Esophagus squamous epithelium (tissue), 4 donors: ENCODE results near the gene FHIT.

Experiments
- POLR2A ChIP-seq, 4 donors: fragments of 450-650 bp; IDR thresholded peaks; one replicate each; pipeline ENCODE4 v1.6.1; 2017; ENCODE audit warnings: antibody characterized with exemption in 4 of 4, mild to moderate bottlenecking in 4 of 4, moderate library complexity in 3 of 4
- TF ChIP-seq, protein P1 (sequence below), 6 experiments: fragments of 450-650 bp in 4 of 6; fragments of 200-600 bp in 2 of 6; sonication (generic) in 2 of 6; IDR thresholded peaks; one replicate each; pipeline ENCODE4 v1.5.1; 2016 to 2019; ENCODE audit warnings: antibody characterized with exemption in 6 of 6, mild to moderate bottlenecking in 4 of 6, moderate library complexity in 4 of 6

DNA sequence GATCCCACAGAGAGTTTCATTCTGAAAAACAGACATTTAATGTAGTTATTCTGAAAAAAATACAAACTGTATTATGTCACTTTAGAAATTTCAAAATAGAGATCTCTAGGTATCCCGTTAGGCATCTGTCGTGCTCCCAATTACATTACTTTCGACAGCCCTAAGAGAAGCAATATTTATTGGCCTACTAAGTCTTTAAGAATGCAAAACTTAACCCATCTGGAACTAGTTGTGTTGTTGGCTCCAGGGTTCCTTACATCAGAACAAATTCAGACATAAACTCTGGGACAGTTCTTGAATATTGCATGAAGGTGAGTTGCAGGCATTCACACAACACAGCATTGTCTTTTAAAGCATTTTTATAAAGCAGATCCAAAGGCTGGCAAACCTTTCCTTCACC, 498.4 kb downstream of the FHIT start:
- TF ChIP-seq, protein P1, sequence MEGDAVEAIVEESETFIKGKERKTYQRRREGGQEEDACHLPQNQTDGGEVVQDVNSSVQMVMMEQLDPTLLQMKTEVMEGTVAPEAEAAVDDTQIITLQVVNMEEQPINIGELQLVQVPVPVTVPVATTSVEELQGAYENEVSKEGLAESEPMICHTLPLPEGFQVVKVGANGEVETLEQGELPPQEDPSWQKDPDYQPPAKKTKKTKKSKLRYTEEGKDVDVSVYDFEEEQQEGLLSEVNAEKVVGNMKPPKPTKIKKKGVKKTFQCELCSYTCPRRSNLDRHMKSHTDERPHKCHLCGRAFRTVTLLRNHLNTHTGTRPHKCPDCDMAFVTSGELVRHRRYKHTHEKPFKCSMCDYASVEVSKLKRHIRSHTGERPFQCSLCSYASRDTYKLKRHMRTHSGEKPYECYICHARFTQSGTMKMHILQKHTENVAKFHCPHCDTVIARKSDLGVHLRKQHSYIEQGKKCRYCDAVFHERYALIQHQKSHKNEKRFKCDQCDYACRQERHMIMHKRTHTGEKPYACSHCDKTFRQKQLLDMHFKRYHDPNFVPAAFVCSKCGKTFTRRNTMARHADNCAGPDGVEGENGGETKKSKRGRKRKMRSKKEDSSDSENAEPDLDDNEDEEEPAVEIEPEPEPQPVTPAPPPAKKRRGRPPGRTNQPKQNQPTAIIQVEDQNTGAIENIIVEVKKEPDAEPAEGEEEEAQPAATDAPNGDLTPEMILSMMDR (IDR thresholded peaks at IDR 0.05), result no peak
- TF ChIP-seq POLR2A (IDR thresholded peaks at IDR 0.05), result no peak
